HUES6 (cell line): ENCODE data around the gene DDR1.
"Not testable (repeated sequence)": the region's sequence is repeated elsewhere in the genome, so short reads cannot be mapped to it uniquely, and the experiment has no call there.

Experiments used
- H3K27ac ChIP-seq: 2 replicates; pipeline ENCODE4 v1.7.0; 2013; ENCODE audit warnings: low read depth, mild to moderate bottlenecking, low read length, inconsistent platforms
- H3K27me3 ChIP-seq: 2 replicates; pipeline ENCODE4 v1.6.1; 2013; ENCODE audit warnings: low read length; ENCODE audit not compliant: control insufficient read depth, insufficient read depth
- H3K36me3 ChIP-seq: 2 replicates; pipeline ENCODE4 v1.6.1; 2013; ENCODE audit warnings: low read length; ENCODE audit not compliant: control insufficient read depth, insufficient read depth
- H3K4me1 ChIP-seq: 2 replicates; pipeline ENCODE4 v1.6.1; 2013; ENCODE audit warnings: low read length; ENCODE audit not compliant: control insufficient read depth, insufficient read depth
- H3K4me3 ChIP-seq: 2 replicates; pipeline ENCODE4 v1.5.1; 2013; ENCODE audit warnings: low read depth, low read length
- H3K9ac ChIP-seq: one replicate; pipeline ENCODE4 v1.6.1; 2013; ENCODE audit warnings: mild to moderate bottlenecking, low read length
- H3K9me3 ChIP-seq: 2 replicates; pipeline ENCODE4 v1.6.1; 2013; ENCODE audit warnings: low read depth, low read length; ENCODE audit not compliant: control insufficient read depth, insufficient read depth

Gene DDR1

GRCh38 chr6:30854285-30855040, 29.9 kb upstream of the DDR1 start:
- H3K27ac ChIP-seq = no peak overlapping the region
- H3K9me3 ChIP-seq = peaks cover 60% of the 10 kb centered on the region
- no peaks in the 10 kb centered on the region for H3K27me3 ChIP-seq
- no peak overlapping the region for H3K9ac ChIP-seq
- no peaks in the 10 kb centered on the region; the same call in 1 of the 2 replicates for H3K4me1 ChIP-seq
- no peak overlapping the region for H3K4me3 ChIP-seq
- H3K36me3 ChIP-seq = no peaks in the 10 kb centered on the region

DNA sequence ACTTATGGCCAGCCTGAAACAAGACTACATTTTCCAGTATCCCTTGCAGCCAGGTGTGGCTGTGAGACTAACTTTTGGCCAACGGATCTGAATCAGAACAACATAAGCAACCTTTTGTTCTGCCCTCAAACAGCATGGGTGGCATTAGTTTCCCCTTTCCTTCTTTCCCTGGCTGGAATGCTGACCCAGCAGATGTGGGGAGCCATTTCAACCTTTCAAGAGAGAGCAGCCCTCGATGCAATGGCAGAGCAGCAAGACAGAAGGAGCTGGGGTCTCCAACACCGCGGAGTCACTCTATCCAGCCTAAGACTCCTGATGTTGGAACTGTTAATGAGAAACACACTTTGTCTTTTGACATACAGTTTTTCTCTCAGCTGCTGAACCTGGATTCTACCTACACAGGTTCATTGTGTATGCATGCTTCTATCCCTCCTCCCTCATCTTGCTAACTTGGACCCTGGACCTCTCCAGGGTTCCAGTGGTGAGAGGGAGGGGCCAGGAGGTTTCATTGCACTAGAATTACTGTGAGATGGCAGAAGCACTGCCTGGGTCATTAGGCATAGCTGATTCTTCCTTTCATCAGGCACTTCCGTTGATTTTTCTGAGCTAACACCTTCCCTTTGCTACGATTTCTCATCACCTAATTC, 28.8 kb upstream of the DDR1 start:
- H3K4me3 ChIP-seq = no peak overlapping the region

GRCh38 chr6:30857112-30857511, 27.2 kb upstream of the DDR1 start:
- Histone ChIP-seq H3K9ac (no peak overlapping the region), H3K9me3 (peaks cover 56% of the 10 kb centered on the region)

More for the DNA sequence above, 28.8 kb upstream of the DDR1 start:
- Histone ChIP-seq H3K9me3 (peaks cover 60% of the 10 kb centered on the region), H3K4me1 (no peaks in the 10 kb centered on the region; the same call in 1 of the 2 replicates), H3K27me3 (no peaks in the 10 kb centered on the region), H3K27ac (no peak overlapping the region), H3K9ac (no peak overlapping the region), H3K36me3 (no peaks in the 10 kb centered on the region)

GRCh38 chr6:30857549-30857948, 26.8 kb upstream of the DDR1 start:
- Histone ChIP-seq H3K36me3 (no peaks in the 10 kb centered on the region), H3K9ac (no peak overlapping the region), H3K4me3 (no peak overlapping the region), H3K27me3 (no peaks in the 10 kb centered on the region), H3K4me1 (no peaks in the 10 kb centered on the region; the same call in 1 of the 2 replicates), H3K9me3 (peaks cover 53% of the 10 kb centered on the region), H3K27ac (no peak overlapping the region)

More at GRCh38 chr6:30857112-30857511, 27.2 kb upstream of the DDR1 start:
- no peak overlapping the region for H3K27ac ChIP-seq
- no peak overlapping the region for H3K4me3 ChIP-seq
- no peaks in the 10 kb centered on the region for H3K27me3 ChIP-seq
- H3K4me1 ChIP-seq = no peaks in the 10 kb centered on the region; the same call in 1 of the 2 replicates
- H3K36me3 ChIP-seq = no peaks in the 10 kb centered on the region

DNA sequence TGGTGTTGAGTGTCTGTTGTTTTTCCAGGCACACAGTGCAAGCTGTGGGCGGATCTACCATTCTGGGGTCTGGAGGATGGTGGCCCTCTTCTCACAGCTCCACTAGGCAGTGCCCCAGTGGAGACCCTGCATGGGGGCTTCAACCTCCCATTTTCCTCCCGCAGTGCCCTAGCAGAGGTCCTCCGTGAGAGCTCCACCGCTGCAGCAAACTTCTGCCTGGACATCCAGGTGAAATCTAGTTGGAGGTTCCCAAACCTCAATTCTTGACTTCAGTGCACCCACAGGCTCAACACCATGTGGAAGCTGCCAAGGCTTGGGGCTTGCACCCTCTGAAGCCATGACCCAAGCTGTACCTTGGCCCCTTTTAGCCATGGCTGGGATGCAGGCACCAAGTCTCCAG, 24.6 kb upstream of the DDR1 start:
- not testable (repeated sequence) for H3K4me1 ChIP-seq, H3K27me3 ChIP-seq, H3K9ac ChIP-seq, H3K27ac ChIP-seq, H3K4me3 ChIP-seq, H3K36me3 ChIP-seq
- H3K9me3 ChIP-seq = peaks cover 50% of the 10 kb centered on the region

- no peaks in the 10 kb centered on the region for H3K4me1 ChIP-seq
- H3K9me3 ChIP-seq = peaks cover 53% of the 10 kb centered on the region
- H3K4me3 ChIP-seq = no peak overlapping the region
- no peak overlapping the region for H3K9ac ChIP-seq
- H3K27ac ChIP-seq = no peak overlapping the region
- no peaks in the 10 kb centered on the region for H3K27me3 ChIP-seq
- H3K36me3 ChIP-seq = no peaks in the 10 kb centered on the region
Observed at GRCh38 chr6:30861257-30862048, 22.9 kb upstream of the DDR1 start.

GRCh38 chr6:30862156-30862875, 22.0 kb upstream of the DDR1 start:
- no peak overlapping the region for H3K9ac ChIP-seq

GRCh38 chr6:30864325-30864724, 20.0 kb upstream of the DDR1 start:
- no peak overlapping the region for H3K4me3 ChIP-seq
- H3K36me3 ChIP-seq = no peaks in the 10 kb centered on the region
- H3K27me3 ChIP-seq = no peaks in the 10 kb centered on the region

More at GRCh38 chr6:30862156-30862875, 22.0 kb upstream of the DDR1 start:
- no peaks in the 10 kb centered on the region for H3K4me1 ChIP-seq
- peaks cover 48% of the 10 kb centered on the region for H3K9me3 ChIP-seq
- no peaks in the 10 kb centered on the region for H3K27me3 ChIP-seq
- H3K36me3 ChIP-seq = no peaks in the 10 kb centered on the region
- H3K27ac ChIP-seq = no peak overlapping the region
- no peak overlapping the region for H3K4me3 ChIP-seq

GRCh38 chr6:30869241-30869749, 15.0 kb upstream of the DDR1 start:
- H3K4me3 ChIP-seq, H3K36me3 ChIP-seq, H3K4me1 ChIP-seq, H3K27ac ChIP-seq, H3K9ac ChIP-seq, H3K27me3 ChIP-seq: not testable (repeated sequence)
- peaks cover 69% of the 10 kb centered on the region for H3K9me3 ChIP-seq

More at GRCh38 chr6:30864325-30864724, 20.0 kb upstream of the DDR1 start:
- no peak overlapping the region for H3K9ac ChIP-seq
- no peaks in the 10 kb centered on the region for H3K4me1 ChIP-seq
- H3K27ac ChIP-seq = no peak overlapping the region
- H3K9me3 ChIP-seq = peaks cover 51% of the 10 kb centered on the region

GRCh38 chr6:30870546-30870945, 13.8 kb upstream of the DDR1 start:
- H3K36me3 ChIP-seq = no peaks in the 10 kb centered on the region
- H3K9me3 ChIP-seq = peaks cover 65% of the 10 kb centered on the region
- no peak overlapping the region for H3K27ac ChIP-seq
- H3K27me3 ChIP-seq = no peaks in the 10 kb centered on the region
- H3K4me1 ChIP-seq = no peaks in the 10 kb centered on the region
- H3K9ac ChIP-seq = no peak overlapping the region
- H3K4me3 ChIP-seq = no peak overlapping the region
